Esophagus muscularis mucosa (tissue), 4 donors: ENCODE results near the gene RIPK3. TPM values are rescaled to one million over a fixed set of nuclear protein-coding genes. Genes with fewer than 3 reads are reported as not detected.
"Not testable (repeated sequence)": the region's sequence is repeated elsewhere in the genome, so short reads cannot be mapped to it uniquely, and the experiment has no call there.

Source experiments
- DNase-seq: peaks from one replicate; pipeline ENCODE4 v3.0.0-alpha.2; 2017; ENCODE audit errors: extremely low spot score
- H3K27ac ChIP-seq, 4 donors: fragments of 200-600 bp; sonication (generic); replicated peaks in 1 of 4; 1 replicate in 3 of 4; 2 replicates in 1 of 4; pipeline ENCODE4 v1.5.1; 2016 to 2019; ENCODE audit warnings: mild to moderate bottlenecking in 1 of 4
- H3K27me3 ChIP-seq, 4 donors: fragments of 200-600 bp; sonication (generic); one replicate each; pipeline versions ENCODE4 v1.5.1 to v1.6.0; 2016 to 2019
- H3K36me3 ChIP-seq, 4 donors: fragments of 200-600 bp; sonication (generic); one replicate each; pipeline ENCODE4 v1.5.1; 2016 to 2019
- H3K4me1 ChIP-seq, 4 donors: fragments of 200-600 bp; sonication (generic); one replicate each; pipeline ENCODE4 v1.5.1; 2016 to 2019
- H3K4me3 ChIP-seq, 4 donors: fragments of 200-600 bp; sonication (generic); 1 replicate in 2 of 4; 2 replicates in 2 of 4; pipeline ENCODE4 v1.5.1; 2016 to 2019; ENCODE audit warnings: mild to moderate bottlenecking in 4 of 4, moderate library complexity in 1 of 4
- H3K9me3 ChIP-seq, 4 donors: fragments of 200-600 bp; sonication (generic); 1 replicate in 3 of 4; 2 replicates in 1 of 4; pipeline ENCODE4 v1.5.1; 2016 to 2019
- EP300 ChIP-seq: sonication (generic); formaldehyde crosslinking; IDR thresholded peaks from one replicate; pipeline ENCODE4 v1.6.1; 2017; ENCODE audit warnings: antibody characterized with exemption
- POLR2A ChIP-seq: fragments of 450-650 bp; IDR thresholded peaks from one replicate; pipeline ENCODE4 v1.6.1; 2017; ENCODE audit warnings: antibody characterized with exemption, moderate library complexity, mild to moderate bottlenecking, low read depth
- POLR2AphosphoS5 ChIP-seq, 2 donors: sonication (generic); formaldehyde crosslinking; IDR thresholded peaks; one replicate each; pipeline ENCODE4 v1.6.1; 2017; ENCODE audit warnings: antibody characterized with exemption in 2 of 2
- WGBS: methylation state at CpG from one replicate; pipeline ENCODE4 v1.1.5; 2018; 5-methylcytosine and 5-hydroxymethylcytosine counted together
- intact Hi-C: fragments of 100-400 bp; cut with DNase I; formaldehyde crosslinking; loops from one replicate; pipeline ENCODE4 v1.15.1; 2023
- total RNA-seq, 4 donors: library from RNA; depleted of rRNA; stranded (reverse); fragments of >200 nt; gene quantifications; one replicate each; pipeline versions ENCODE4 v1.1.0 to v1.2.1, GENCODE V29; 2016
- TF ChIP-seq, protein P1 (sequence below), 3 experiments: fragments of 200-600 bp in 2 of 3; fragments of 450-650 bp in 1 of 3; sonication (generic) in 2 of 3; IDR thresholded peaks; one replicate each; pipeline ENCODE4 v1.5.1; 2017 to 2019; ENCODE audit warnings: antibody characterized with exemption in 3 of 3, mild to moderate bottlenecking in 2 of 3, moderate library complexity in 1 of 3

RIPK3 gene
- total RNA-seq, 4 donors from 2014 or later, result 3.8 to 6.4 (median 6.1) TPM

DNA sequence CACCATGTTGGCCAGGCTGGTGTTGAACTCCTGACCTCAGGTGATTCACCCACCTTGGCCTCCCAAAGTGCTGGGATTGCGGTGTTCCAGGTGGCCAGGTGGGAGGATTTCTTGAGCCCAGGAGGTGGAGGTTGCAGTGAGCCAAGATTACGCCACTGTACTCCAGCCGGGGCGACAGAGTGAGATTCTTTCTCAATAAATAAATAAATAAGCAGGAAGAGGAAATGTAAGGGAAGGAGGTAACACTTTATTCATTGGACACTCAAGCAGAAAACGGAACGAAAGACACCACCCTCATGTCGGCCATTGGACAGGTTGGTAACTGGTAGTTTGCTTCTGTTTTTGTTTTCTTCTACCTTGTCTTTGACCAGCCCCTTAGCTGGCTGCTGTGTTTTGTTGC lies 15.2 kb upstream of the RIPK3 start:
- Histone ChIP-seq H3K9me3 (no peaks in the 10 kb centered on the region), H3K27ac (no peak overlapping the region), H3K36me3 (no peaks in the 10 kb centered on the region), H3K4me1 (peaks cover 0 to 24% (median 21%) of the 10 kb centered on the region in 4 donors), H3K4me3 (no peak overlapping the region), H3K27me3 (no peaks in the 10 kb centered on the region)
- WGBS, result 87% methylated on average over 7 of the region's 7 CpGs
- TF ChIP-seq EP300 (no peak), POLR2A (no peak), POLR2AphosphoS5 (IDR thresholded peaks at IDR 0.05) (no peak)
- TF ChIP-seq, protein P1, sequence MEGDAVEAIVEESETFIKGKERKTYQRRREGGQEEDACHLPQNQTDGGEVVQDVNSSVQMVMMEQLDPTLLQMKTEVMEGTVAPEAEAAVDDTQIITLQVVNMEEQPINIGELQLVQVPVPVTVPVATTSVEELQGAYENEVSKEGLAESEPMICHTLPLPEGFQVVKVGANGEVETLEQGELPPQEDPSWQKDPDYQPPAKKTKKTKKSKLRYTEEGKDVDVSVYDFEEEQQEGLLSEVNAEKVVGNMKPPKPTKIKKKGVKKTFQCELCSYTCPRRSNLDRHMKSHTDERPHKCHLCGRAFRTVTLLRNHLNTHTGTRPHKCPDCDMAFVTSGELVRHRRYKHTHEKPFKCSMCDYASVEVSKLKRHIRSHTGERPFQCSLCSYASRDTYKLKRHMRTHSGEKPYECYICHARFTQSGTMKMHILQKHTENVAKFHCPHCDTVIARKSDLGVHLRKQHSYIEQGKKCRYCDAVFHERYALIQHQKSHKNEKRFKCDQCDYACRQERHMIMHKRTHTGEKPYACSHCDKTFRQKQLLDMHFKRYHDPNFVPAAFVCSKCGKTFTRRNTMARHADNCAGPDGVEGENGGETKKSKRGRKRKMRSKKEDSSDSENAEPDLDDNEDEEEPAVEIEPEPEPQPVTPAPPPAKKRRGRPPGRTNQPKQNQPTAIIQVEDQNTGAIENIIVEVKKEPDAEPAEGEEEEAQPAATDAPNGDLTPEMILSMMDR (IDR thresholded peaks at IDR 0.05), result no peak
- no peak for DNase-seq
- intact Hi-C loops, result no loop called here

DNA sequence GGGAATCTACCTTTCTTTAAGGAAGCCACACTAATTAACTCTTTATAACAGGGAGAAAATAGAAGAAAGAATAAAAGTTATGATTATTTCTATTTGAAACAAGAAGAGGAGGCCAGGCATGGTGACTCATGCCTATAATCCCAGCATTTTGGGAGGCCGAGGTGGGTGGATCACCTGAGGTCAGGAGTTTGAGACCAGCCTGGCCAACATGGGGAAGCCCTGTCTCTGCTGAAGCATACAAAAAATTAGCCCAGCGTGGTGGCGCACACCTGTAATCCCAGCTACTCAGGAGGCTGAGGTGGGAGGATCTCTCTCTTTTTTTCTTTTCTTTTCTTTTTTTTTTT lies 14.7 kb upstream of the RIPK3 start:
- H3K27me3 ChIP-seq, intact Hi-C loops, H3K4me3 ChIP-seq, H3K9me3 ChIP-seq, H3K36me3 ChIP-seq, DNase-seq: not testable (repeated sequence)
- H3K4me1 ChIP-seq, result peaks cover 0 to 24% (median 21%) of the 10 kb centered on the region in 4 donors
- 71% methylated on average over 3 of the region's 3 CpGs for WGBS
- peak overlapping the region in 3 of 4 donors; percentile 5 to 65 (median 26) for H3K27ac ChIP-seq

DNA sequence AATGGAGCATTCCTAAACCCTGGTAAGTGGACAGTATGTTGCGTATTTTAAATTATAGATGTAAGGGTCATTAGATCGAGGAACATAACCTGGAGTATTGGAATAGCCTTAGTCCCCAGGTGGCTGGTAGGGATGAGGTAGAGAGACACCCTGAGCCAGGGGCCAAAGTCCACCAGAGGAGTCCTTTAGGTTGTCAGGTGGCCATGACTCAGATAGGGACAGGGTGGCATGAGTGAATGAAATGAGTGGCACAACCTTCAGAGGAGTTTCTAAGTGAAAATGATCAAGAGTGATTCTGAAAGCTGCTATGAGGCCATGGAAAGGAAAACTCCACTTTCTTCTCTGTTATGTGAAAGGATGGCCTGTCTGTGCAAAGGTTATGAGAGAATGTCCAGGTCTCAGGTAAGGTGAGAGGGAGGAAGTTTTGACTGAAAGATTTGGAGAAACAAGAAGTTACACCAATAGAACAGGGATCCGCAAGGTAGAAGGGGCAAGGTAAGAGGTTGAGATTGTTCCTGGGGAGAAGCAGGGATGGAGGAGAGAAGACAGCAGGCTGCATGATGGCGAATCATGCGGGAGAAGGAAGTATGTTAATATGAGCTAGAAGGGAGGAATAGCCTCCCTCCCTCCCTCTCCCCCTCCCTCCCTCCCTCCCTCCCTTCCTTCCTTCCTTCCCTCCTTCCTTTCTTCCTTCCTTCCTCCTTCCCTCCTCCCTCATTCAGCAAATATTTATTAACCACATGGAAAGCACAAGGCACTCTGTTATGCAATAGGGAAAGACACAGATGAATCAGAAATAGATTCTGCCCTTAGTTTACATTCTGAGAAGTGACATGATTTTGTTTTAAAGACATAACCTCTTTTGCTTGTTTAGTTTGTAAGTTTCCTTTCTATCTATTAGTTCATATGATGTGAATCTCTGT lies 14.0 kb upstream of the RIPK3 start:
- WGBS, result 79% methylated on average over 5 of the region's 5 CpGs
- H3K4me3 ChIP-seq, result no peak overlapping the region
- TF ChIP-seq, protein P1 (IDR thresholded peaks at IDR 0.05), result no peak
- TF ChIP-seq POLR2AphosphoS5 (IDR thresholded peaks at IDR 0.05) (no peak), EP300 (no peak), POLR2A (no peak)
- H3K36me3 ChIP-seq, result no peaks in the 10 kb centered on the region
- H3K27me3 ChIP-seq, result no peaks in the 10 kb centered on the region
- intact Hi-C loops, result no loop called here
- H3K27ac ChIP-seq, result peak overlapping the region; percentile 5 to 65 (median 26)
- peaks cover 0 to 24% (median 21%) of the 10 kb centered on the region in 4 donors for H3K4me1 ChIP-seq
- H3K9me3 ChIP-seq, result no peaks in the 10 kb centered on the region
- DNase-seq, result no peak

DNA sequence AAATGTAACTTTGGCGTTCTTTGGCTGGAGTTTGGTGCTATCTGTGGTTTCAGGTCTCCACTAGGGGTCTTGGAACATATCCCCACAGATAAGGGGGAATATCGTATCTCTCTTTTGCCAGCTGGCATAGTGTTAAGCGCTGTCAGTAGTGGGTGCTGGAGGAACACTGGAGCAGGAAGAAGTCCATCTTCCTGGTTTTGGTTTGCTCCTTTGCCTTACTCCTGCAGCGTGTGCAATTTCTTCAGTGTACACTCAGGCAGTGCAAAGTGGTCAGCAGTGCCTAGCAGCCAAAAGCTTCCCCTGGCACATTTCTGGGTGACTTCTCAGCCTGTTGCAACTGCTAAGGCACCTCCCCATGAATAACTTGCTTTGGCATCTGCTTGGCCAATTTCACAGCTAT lies 11.7 kb upstream of the RIPK3 start:
- Histone ChIP-seq H3K27ac (no peak overlapping the region), H3K4me3 (no peak overlapping the region), H3K27me3 (no peaks in the 10 kb centered on the region), H3K4me1 (peaks cover 0 to 24% (median 21%) of the 10 kb centered on the region in 4 donors), H3K36me3 (no peaks in the 10 kb centered on the region), H3K9me3 (no peaks in the 10 kb centered on the region)
- intact Hi-C loops, result no loop called here
- no peak for DNase-seq
- 20% methylated on average over 4 of the region's 4 CpGs for WGBS
- TF ChIP-seq POLR2AphosphoS5 (IDR thresholded peaks at IDR 0.05) (no peak), EP300 (no peak), POLR2A (no peak)
- TF ChIP-seq, protein P1 (IDR thresholded peaks at IDR 0.05), result no peak

DNA sequence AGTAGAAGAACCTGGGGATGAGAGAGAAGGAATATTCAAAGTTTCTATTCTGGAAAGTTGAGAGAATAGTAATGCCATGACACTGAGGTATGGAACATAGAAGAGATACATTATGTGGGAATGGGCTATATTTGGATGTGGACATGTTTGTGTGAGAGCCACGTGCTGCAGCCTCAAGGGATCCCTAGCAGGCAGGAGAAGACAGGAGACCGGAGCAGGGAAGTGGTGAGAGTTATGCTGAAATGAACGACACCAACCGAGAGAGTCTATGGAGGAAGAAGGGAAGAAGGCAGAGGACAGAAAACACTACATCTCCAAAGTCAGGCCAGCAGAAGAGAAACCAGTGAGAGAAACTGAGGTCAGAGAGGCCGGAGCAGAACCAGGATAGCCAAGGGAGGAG lies 10.0 kb upstream of the RIPK3 start:
- Histone ChIP-seq H3K36me3 (no peaks in the 10 kb centered on the region), H3K4me3 (no peak overlapping the region), H3K27me3 (peaks cover 0 to 6% (median 0%) of the 10 kb centered on the region in 4 donors), H3K4me1 (peaks cover 0 to 23% (median 21%) of the 10 kb centered on the region in 4 donors), H3K27ac (no peak overlapping the region), H3K9me3 (no peaks in the 10 kb centered on the region)
- intact Hi-C loops, result no loop called here
- no peak for DNase-seq
- TF ChIP-seq EP300, result no peak
- TF ChIP-seq, protein P1 (IDR thresholded peaks at IDR 0.05), result no peak
- no peak for TF ChIP-seq POLR2AphosphoS5 (IDR thresholded peaks at IDR 0.05)
- no peak for TF ChIP-seq POLR2A
- 75% methylated on average over 5 of the region's 5 CpGs for WGBS
